BLaER1 treated with 17β-estradiol and CSF1 and Interleukin-3, amounts not matched to agents 10 nM and 100 nM (cell line): ENCODE data around the gene DMBT1.
"Not testable (repeated sequence)": the region's sequence is repeated elsewhere in the genome, so short reads cannot be mapped to it uniquely, and the experiment has no call there.

Source experiments
- H3K27ac ChIP-seq, 11 experiments: shearing (Covaris generic); formaldehyde crosslinking; 2 replicates each; pipeline ENCODE4 v1.8.1; 2022
- H3K27me3 ChIP-seq, 11 experiments: shearing (Covaris generic); formaldehyde crosslinking; 2 replicates each; pipeline ENCODE4 v1.8.1; 2022
- H3K36me3 ChIP-seq, 11 experiments: shearing (Covaris generic); formaldehyde crosslinking; 2 replicates each; pipeline ENCODE4 v1.8.1; 2022
- H3K4me1 ChIP-seq, 10 experiments: shearing (Covaris generic); formaldehyde crosslinking; 2 replicates each; pipeline ENCODE4 v1.8.1; 2022
- H3K4me2 ChIP-seq, 11 experiments: shearing (Covaris generic); formaldehyde crosslinking; 2 replicates each; pipeline ENCODE4 v1.8.1; 2022
- H3K4me3 ChIP-seq, 10 experiments: shearing (Covaris generic); formaldehyde crosslinking; 2 replicates each; pipeline ENCODE4 v1.8.1; 2022
- H3K9ac ChIP-seq, 11 experiments: shearing (Covaris generic); formaldehyde crosslinking; 2 replicates each; pipeline ENCODE4 v1.8.1; 2022
- H3K9me3 ChIP-seq, 11 experiments: shearing (Covaris generic); formaldehyde crosslinking; replicated peaks in 1 of 11; 2 replicates each; pipeline ENCODE4 v1.8.1; 2022
- H4K20me1 ChIP-seq, 11 experiments: shearing (Covaris generic); formaldehyde crosslinking; 2 replicates each; pipeline ENCODE4 v1.8.1; 2022
- Cebpa-rat ChIP-seq, 11 experiments: shearing (Covaris generic); IDR thresholded peaks; 2 replicates each; pipeline ENCODE4 v1.8.1; 2022

Gene DMBT1

GRCh38 chr10:122618461-122619165, 58.1 kb downstream of the DMBT1 start:
- Histone ChIP-seq H3K27me3 (no peaks in the 10 kb centered on the region), H3K9me3 (peaks cover 7 to 17% (median 9%) of the 10 kb centered on the region in 11 experiments; a peak in 19 of 22 replicates), H3K36me3 (no peaks in the 10 kb centered on the region), H4K20me1 (no peaks in the 10 kb centered on the region), H3K9ac (no peak overlapping the region), H3K27ac (no peak overlapping the region), H3K4me1 (no peaks in the 10 kb centered on the region), H3K4me2 (no peak overlapping the region), H3K4me3 (no peak overlapping the region)
- no peak for TF ChIP-seq Cebpa-rat (IDR thresholded peaks at IDR 0.05)

DNA sequence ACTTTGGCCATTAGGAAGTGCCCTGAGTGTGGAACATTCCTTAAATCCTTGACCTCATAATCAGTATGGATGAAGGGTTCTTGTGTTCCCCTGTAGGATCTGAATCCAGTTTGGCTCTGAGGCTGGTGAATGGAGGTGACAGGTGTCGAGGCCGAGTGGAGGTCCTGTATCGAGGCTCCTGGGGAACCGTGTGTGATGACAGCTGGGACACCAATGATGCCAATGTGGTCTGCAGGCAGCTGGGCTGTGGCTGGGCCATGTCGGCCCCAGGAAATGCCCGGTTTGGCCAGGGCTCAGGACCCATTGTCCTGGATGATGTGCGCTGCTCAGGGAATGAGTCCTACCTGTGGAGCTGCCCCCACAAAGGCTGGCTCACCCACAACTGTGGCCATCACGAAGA, 60.4 kb downstream of the DMBT1 start:
- H3K4me2 ChIP-seq, H3K4me1 ChIP-seq, H4K20me1 ChIP-seq, H3K9ac ChIP-seq, H3K27ac ChIP-seq, H3K4me3 ChIP-seq, H3K27me3 ChIP-seq, H3K36me3 ChIP-seq: not testable (repeated sequence)
- peaks cover 12 to 22% (median 14%) of the 10 kb centered on the region in 11 experiments; a peak in 19 of 22 replicates for H3K9me3 ChIP-seq

- H3K27me3 ChIP-seq = no peaks in the 10 kb centered on the region
- no peak for TF ChIP-seq Cebpa-rat (IDR thresholded peaks at IDR 0.05)
Measured at GRCh38 chr10:122624546-122624945, 64.0 kb downstream of the DMBT1 start.

DNA sequence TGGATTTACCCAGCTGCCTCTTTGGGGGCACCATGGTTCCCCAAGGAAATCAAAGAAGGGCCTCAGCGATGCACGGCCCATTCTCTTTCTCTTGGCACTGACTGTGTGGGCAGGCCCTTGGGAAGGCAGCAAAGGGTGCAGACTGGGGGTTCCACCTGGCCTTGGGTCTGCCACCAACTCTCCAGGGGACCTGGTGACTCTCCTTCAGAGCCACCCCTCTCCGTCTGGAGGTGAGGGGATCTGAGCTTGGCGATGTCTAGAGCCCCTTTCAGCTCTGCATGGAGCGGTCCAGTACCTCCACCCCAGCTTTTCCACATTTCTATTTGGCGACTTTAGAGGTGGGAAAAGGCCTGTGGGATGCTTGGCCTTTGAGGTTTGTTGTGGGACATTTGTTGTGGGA, 70.0 kb downstream of the DMBT1 start:
- Histone ChIP-seq H3K4me2 (no peak overlapping the region), H3K27ac (no peak overlapping the region), H3K4me1 (no peaks in the 10 kb centered on the region), H3K9ac (no peak overlapping the region), H3K9me3 (no peaks in the 10 kb centered on the region), H4K20me1 (no peaks in the 10 kb centered on the region), H3K27me3 (no peaks in the 10 kb centered on the region), H3K36me3 (no peaks in the 10 kb centered on the region), H3K4me3 (no peak overlapping the region)
- no peak for TF ChIP-seq Cebpa-rat (IDR thresholded peaks at IDR 0.05)

More at GRCh38 chr10:122624546-122624945, 64.0 kb downstream of the DMBT1 start:
- Histone ChIP-seq H3K4me1 (no peaks in the 10 kb centered on the region), H4K20me1 (no peaks in the 10 kb centered on the region), H3K27ac (no peak overlapping the region), H3K4me2 (no peak overlapping the region), H3K9ac (no peak overlapping the region), H3K36me3 (no peaks in the 10 kb centered on the region), H3K9me3 (peaks cover 12 to 18% (median 14%) of the 10 kb centered on the region in 11 experiments; a peak in 19 of 22 replicates), H3K4me3 (no peak overlapping the region)

GRCh38 chr10:122632031-122632430, 71.5 kb downstream of the DMBT1 start:
- no peaks in the 10 kb centered on the region for H4K20me1 ChIP-seq
- TF ChIP-seq Cebpa-rat (IDR thresholded peaks at IDR 0.05) = no peak
- no peaks in the 10 kb centered on the region for H3K27me3 ChIP-seq
- H3K9me3 ChIP-seq = no peaks in the 10 kb centered on the region
- H3K36me3 ChIP-seq = no peaks in the 10 kb centered on the region
- no peak overlapping the region for H3K27ac ChIP-seq
- H3K4me3 ChIP-seq = no peak overlapping the region
- H3K4me1 ChIP-seq = no peaks in the 10 kb centered on the region
- H3K9ac ChIP-seq = no peak overlapping the region
- no peak overlapping the region for H3K4me2 ChIP-seq

GRCh38 chr10:122632576-122632975, 72.0 kb downstream of the DMBT1 start:
- Histone ChIP-seq H3K36me3 (no peaks in the 10 kb centered on the region), H3K9me3 (no peaks in the 10 kb centered on the region), H3K4me2 (no peak overlapping the region), H3K9ac (no peak overlapping the region), H3K4me3 (no peak overlapping the region), H3K27ac (no peak overlapping the region), H4K20me1 (no peaks in the 10 kb centered on the region), H3K27me3 (no peaks in the 10 kb centered on the region), H3K4me1 (no peaks in the 10 kb centered on the region)
- TF ChIP-seq Cebpa-rat (IDR thresholded peaks at IDR 0.05) = no peak

DNA sequence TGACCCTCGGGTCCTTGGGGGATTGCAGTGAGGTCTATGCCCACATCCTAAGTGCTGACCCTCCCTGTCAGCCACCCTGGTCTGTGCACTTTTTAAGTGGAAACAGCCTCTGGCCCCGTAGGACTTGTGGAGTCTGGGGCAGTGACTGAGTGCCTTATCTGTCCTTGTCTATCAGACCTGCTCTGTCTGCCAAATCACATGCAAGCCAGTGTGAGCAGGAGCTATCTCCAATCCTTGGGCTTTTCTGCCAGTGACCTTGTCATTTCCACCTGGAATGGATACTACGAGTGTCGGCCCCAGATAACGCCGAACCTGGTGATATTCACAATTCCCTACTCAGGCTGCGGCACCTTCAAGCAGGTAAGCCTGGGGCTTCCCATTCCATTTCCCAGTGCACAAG, 76.4 kb downstream of the DMBT1 start:
- Histone ChIP-seq H3K27ac (no peak overlapping the region), H3K4me1 (no peaks in the 10 kb centered on the region), H4K20me1 (no peaks in the 10 kb centered on the region), H3K4me3 (no peak overlapping the region), H3K27me3 (no peaks in the 10 kb centered on the region), H3K4me2 (no peak overlapping the region), H3K9me3 (no peaks in the 10 kb centered on the region), H3K36me3 (no peaks in the 10 kb centered on the region), H3K9ac (no peak overlapping the region)
- no peak for TF ChIP-seq Cebpa-rat (IDR thresholded peaks at IDR 0.05)

DNA sequence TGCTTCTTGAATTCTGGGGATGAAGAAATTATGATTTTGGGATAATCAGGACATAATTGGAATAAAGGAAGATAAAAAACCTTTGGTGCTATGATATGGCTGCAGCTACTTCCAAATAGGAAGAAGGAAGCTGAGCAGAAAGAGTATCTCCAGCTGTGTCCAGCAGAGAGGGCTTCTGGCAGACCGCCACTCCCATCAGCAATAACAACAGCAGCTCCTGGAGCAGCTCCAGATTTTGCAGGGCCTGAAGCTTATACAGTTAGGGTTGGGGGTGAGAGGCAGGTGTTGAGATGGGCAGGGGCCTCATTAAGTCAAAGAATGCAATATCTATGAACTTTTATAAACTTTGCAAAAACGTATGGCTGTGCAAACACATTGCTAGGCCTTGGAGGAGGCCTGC, 76.8 kb downstream of the DMBT1 start:
- Histone ChIP-seq H3K4me2 (no peak overlapping the region), H4K20me1 (no peaks in the 10 kb centered on the region), H3K4me3 (no peak overlapping the region), H3K27me3 (no peaks in the 10 kb centered on the region), H3K36me3 (no peaks in the 10 kb centered on the region), H3K4me1 (no peaks in the 10 kb centered on the region), H3K9me3 (no peaks in the 10 kb centered on the region), H3K27ac (no peak overlapping the region), H3K9ac (no peak overlapping the region)
- TF ChIP-seq Cebpa-rat (IDR thresholded peaks at IDR 0.05) = no peak

GRCh38 chr10:122638106-122638505, 77.6 kb downstream of the DMBT1 start:
- no peak overlapping the region for H3K27ac ChIP-seq
- H3K27me3 ChIP-seq = no peaks in the 10 kb centered on the region
- H3K9ac ChIP-seq = no peak overlapping the region
- TF ChIP-seq Cebpa-rat (IDR thresholded peaks at IDR 0.05) = no peak
- no peaks in the 10 kb centered on the region for H3K4me1 ChIP-seq
- no peak overlapping the region for H3K4me3 ChIP-seq
- no peak overlapping the region for H3K4me2 ChIP-seq
- H4K20me1 ChIP-seq = no peaks in the 10 kb centered on the region
- no peaks in the 10 kb centered on the region for H3K36me3 ChIP-seq
- no peaks in the 10 kb centered on the region for H3K9me3 ChIP-seq

DNA sequence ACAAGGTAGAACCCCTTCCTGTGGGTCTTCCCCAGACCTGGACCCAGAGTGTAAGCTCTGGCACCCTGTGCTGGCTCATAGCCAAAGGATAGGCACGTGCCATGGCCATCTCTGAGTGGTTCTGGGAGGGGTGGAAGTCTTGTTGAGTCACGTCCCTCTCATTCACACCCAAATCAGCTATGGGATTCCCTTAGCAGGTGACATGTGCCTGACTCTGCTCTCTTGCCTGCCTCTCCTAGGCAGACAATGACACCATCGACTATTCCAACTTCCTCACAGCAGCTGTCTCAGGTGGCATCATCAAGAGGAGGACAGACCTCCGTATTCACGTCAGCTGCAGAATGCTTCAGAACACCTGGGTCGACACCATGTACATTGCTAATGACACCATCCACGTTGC, 79.2 kb downstream of the DMBT1 start:
- Histone ChIP-seq H3K9me3 (no peaks in the 10 kb centered on the region), H3K4me1 (peaks cover 0 to 5% (median 3%) of the 10 kb centered on the region in 10 experiments; a peak in 12 of 20 replicates), H3K4me2 (no peak overlapping the region), H4K20me1 (no peaks in the 10 kb centered on the region), H3K4me3 (no peak overlapping the region), H3K36me3 (no peaks in the 10 kb centered on the region), H3K9ac (no peak overlapping the region), H3K27ac (no peak overlapping the region), H3K27me3 (no peaks in the 10 kb centered on the region)
- no peak for TF ChIP-seq Cebpa-rat (IDR thresholded peaks at IDR 0.05)
